GM19372 (cell line): ENCODE measurements around the gene HOXA5.

ENCODE experiments used
- ATAC-seq: cut with Tn5 transposase; IDR thresholded peaks from one replicate; pipeline ENCODE4 v1.9.1; 2021; ENCODE audit warnings: mild to moderate bottlenecking, low read depth, moderate library complexity; ENCODE audit not compliant: unreplicated experiment

The HOXA5 gene

DNA sequence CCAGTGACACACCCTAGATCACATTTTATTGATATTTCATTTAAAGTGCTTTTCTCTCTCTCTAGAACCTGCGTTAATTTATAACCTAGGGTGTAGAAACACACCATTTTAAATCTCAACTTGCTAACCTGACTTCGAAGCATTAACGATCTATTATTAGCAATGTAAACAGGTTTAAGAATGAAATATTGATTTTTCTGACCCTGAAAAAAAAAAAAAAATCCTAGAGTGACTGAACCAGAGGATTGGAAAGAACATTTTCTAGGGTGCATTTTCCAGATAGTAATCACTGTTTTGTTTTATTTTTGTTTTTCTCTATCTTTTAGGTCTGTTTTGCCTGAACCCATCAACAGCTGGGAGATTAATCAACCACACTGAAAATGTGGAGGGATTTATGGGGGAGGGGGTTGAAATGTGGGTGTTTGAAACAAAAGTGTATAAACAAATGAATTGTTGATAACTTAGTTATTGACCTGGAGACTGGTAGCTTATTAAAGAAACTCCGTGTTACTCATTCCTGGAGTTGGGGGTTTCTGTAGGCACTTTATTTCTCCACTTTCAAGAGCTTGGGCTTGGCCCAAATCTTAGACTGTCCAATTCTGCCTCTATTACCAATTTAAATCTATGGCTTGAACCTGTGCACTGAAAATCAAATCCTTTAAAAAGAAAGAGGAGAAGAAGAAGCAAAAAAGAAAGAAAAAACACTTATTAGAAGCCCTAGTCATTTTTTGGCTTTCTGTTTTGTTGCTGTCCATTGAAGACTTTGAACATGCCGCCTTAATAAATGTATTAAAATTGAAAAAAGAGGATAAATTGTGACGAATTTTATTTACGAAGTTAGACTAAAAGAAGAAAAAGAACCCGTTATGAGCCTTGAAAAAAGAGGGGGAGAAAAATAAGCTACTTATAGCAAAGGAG is 43.8 kb downstream of the HOXA5 start:
- no peak for ATAC-seq

- no peak for ATAC-seq
Observed at GRCh38 chr7:27098578-27099451, 44.7 kb downstream of the HOXA5 start.

GRCh38 chr7:27097686-27098577 is 45.5 kb downstream of the HOXA5 start:
- no peak for ATAC-seq

DNA sequence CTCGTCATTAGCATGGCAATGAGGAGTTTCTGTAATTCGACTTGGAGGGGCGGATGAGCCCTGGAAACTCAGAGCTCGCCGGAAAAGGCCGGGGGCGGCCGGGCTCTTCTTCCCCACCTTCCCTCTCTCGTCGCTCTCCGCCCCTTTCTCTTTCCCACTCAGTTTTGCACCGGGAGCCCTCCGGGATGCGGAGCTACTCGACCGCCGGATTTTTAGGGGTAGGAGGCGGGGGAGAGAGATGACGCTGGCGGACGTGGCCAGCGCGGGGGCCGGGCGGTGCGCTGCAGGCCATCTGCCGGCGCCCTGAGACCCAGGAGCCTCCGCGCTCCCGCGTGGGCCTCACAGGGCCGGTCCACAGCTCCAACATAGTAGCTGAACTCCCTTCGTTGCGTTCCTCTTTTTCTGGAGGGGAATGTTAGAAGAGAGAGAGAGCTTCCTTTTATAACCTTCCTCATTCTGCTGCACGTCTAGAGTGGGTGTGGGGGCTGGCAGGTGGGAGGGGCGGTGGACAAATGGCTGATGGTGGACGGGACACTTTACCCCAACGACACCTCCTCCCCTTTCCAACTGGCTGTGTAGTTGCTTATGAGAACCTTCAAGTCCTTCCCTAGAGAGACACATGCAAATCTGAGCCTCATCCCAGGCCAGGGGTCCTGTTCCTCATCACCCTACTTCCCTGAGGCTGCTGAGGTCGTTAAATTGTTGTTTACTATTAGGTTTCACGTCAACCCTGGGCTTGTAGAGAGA is 46.5 kb downstream of the HOXA5 start:
- ATAC-seq, result no peak

DNA sequence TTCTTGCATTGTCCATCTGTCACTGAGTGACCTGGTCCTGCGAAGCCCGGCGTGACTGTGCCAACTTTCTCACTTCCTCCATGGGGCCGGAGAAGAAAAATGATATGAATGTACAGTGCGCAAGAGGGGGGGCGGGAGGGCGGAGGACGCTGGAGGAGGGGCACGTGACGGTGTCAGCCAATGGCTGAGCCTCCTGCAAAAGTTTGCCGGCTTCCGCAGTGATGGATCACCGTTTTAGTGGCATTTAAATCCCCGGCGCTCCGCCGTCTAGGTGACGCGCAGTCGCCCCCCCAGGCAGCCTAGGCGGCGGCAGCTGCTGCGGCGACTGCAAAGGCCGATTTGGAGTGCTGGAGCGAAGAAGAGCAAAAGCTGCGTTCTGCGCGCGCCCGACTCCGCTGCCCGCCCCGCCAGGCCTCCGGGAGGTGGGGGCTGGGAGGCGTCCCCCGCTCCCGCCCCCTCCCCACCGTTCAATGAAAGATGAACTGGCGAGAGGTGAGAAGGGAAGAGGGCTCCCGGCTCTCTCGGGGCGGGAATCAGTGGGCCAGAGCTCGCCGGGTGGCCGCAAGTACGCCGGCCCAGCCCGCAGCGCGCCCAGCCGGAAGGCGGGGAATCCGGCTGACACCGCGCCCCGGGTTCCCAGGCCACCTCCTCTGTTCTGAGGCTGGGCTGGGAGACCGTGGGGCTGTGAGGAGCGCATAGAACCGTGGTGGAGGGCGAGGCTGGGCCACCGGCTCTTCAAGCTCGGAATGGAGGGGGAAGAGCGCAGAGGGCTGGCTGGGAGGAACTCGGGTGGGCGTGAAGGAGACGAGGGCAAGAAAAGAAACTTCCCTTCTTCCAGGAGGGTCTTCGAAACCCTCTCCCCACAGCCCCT is 47.3 kb downstream of the HOXA5 start, which contains the start of gene HOXA1:
TSS of gene HOXA1 (minus strand) at position 104 of the 871 bp plus-strand sequence. CDS start at position 16, 88 bp downstream.
- ATAC-seq, result peak; percentile 84

DNA sequence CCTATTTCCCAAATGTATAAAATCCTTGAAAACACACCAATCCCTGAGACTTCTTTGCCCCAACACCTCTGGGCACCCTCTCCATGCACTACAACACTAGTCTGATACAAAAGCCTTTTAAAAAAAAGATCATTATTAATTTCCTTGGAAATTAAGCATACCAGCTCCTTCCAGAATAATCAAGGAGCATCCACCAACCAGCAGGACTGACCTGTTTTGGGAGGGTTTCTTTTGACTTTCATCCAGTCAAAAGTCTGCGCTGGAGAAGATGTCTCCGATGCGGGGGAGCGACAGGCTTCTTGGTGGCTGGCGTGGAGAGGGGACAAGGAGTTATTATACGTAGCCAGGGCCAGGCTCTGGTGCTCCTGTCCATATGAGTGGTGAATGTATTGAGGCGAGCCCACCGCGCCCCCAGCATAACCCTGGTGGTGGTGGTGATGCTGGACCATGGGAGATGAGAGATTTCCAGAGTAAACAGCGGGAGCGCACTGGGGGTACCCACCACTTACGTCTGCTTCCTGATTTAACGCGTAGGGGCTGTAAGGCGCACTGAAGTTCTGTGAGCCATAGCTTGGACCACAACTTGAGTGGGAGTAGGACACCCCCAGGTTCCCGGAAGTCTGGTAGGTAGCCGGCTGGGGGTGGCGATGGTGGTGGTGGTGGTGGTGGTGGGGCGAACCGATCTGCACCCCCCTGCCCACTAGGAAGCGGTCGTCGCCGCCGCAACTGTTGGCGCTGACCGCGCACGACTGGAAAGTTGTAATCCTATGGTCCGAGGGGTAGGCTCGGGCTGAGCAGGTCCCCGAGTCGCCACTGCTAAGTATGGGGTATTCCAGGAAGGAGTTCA is 48.2 kb downstream of the HOXA5 start:
- ATAC-seq, result peak; percentile 14

- no peak for ATAC-seq
Observed at GRCh38 chr7:27094304-27095049, 49.0 kb downstream of the HOXA5 start.

DNA sequence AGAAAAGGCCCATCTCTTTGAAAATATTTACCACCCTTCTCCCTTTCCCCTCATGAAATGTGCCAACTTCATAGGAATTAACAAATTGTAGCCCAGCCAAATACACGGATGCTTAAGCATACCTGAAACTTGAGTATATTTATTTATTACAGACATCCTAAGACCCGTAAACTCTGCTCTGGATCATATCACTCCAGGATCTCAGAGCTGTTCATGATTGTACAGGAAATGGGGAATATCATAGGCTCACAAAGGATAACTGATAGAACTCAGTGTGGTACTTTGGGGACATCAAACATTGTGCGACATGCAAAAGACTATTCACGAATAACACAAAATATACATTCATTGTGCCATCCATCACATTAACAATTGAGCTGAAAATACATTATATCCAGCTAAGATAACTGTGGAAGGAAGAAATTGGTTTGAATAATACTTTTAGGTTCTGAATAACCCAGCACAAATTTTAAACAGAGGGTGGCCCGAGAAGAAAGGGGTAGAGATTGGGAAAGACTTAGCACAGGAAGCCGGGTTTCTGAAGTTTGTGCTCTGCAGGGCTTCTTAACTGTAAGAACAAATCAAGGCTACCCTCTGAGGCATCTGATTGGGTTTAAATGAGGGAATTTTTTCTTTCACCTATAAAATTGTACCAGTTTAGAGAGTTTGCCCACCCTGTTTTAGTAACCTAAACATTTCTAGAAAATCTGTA is 50.1 kb downstream of the HOXA5 start:
- ATAC-seq, result no peak

DNA sequence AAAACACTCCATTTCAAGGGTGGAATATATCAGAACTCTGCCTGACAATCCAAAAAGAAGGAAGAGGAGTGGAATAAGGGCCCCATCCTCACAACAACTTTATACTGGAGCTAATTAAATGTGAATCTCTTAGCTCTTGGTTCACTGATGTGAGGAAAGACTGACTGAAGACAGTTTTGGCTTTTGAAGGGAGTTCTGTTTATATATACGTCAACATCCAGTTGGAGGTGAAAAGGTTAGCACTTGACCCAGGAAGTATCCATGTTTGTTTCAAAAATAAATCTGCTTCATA is 50.7 kb downstream of the HOXA5 start:
- ATAC-seq, result no peak

DNA sequence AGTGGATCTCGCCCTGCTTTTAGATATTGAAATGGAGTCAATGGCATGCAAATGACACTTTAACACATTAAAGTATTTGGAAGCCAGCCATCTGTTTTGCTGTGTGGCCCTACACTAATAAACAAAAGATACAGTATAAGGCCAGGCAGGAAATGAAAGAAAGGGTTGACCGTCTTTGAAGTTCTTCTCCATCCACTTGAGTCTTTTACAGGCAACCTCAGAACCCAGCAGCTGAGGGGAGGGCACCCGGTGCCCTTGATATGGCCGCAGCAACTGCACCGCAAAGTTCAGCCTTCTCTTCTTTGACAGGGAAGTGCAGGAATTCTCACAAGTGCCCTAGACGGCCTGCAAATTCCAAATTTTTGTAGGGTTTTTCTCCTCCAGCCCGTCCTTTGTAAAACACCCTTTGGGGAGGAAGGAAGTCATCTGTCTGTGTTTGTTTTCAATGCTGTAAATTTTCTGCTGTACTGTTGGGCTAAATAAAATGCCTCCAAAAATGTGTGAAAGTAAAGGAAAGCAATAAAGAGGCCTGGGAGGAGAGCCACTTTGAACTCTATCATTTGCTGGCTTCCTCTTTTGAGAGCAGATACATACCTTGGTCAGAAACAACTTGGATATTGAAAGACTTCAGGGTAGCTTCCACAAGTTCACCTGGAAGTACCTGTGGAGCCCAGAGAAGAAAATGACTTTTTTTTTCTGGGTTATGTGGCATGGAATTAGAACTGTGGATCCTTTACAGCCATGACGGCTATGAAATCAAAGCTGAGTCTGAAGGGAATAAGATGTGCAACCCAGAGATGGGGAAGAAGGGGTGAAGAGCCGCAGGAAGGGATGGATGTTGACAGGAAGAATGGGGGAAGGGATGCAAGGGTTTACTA is 51.3 kb downstream of the HOXA5 start:
- ATAC-seq, result no peak

DNA sequence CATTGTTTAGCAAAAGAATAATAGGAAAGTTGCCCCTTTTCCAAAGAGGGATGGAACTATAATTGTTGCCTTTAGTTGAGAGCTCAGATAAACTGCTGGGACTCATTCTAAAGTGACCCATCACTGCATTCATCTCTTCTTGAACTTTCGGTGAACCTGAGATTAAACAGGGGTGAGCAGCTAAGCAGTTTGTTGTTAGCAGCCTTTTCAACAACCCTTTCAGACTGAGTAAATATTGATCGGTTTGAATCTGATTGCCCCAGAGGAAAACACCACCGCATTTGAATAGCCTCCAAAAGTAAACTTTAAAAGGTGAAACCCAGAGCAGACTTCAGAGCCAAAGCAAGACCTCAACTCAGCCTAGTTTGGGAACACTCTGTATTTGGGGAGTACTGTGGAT is 52.4 kb downstream of the HOXA5 start:
- ATAC-seq, result no peak
